GM21390 (cell line): ENCODE results near the gene USP17L28.
"Not testable (repeated sequence)": the region's sequence is repeated elsewhere in the genome, so short reads cannot be mapped to it uniquely, and the experiment has no call there.

Experiments
- ATAC-seq: cut with Tn5 transposase; IDR thresholded peaks from one replicate; pipeline ENCODE4 v1.9.1; 2021; ENCODE audit not compliant: unreplicated experiment

Gene USP17L28

GRCh38 chr4:9348593-9348992, at the start of gene USP17L28:
Gene USP17L28, plus strand, starts transcription at chr4:9348893. Its CDS starts 0 bp downstream, at chr4:9348893.
- ATAC-seq = not testable (repeated sequence)

GRCh38 chr4:9324191-9324590, 24.5 kb upstream of the USP17L28 start:
- not testable (repeated sequence) for ATAC-seq

GRCh38 chr4:9324865-9325264, 23.8 kb upstream of the USP17L28 start, which contains the start of gene USP17L24:
Gene USP17L24, plus strand, starts transcription at chr4:9325165. Its CDS starts 0 bp downstream, at chr4:9325165.
- not testable (repeated sequence) for ATAC-seq

- ATAC-seq = not testable (repeated sequence)
These were observed 19.1 kb upstream of the USP17L28 start, which contains the start of gene USP17L25 for GRCh38 chr4:9329611-9330010. Gene USP17L25, plus strand, starts transcription at chr4:9329911. Its CDS starts 0 bp downstream, at chr4:9329911.

GRCh38 chr4:9334358-9334757, 14.3 kb upstream of the USP17L28 start, which contains the start of gene USP17L26:
Gene USP17L26, plus strand, starts transcription at chr4:9334658. Its CDS starts 0 bp downstream, at chr4:9334658.
- ATAC-seq = not testable (repeated sequence)

GRCh38 chr4:9339103-9339502, 9.6 kb upstream of the USP17L28 start, which contains the start of gene USP17L5:
Gene USP17L5, plus strand, starts transcription at chr4:9339403. Its CDS starts 0 bp downstream, at chr4:9339403.
- ATAC-seq = not testable (repeated sequence)

- not testable (repeated sequence) for ATAC-seq
These were observed 4.8 kb upstream of the USP17L28 start, which contains the start of gene USP17L27 for GRCh38 chr4:9343848-9344247. Gene USP17L27, plus strand, starts transcription at chr4:9344148. Its CDS starts 0 bp downstream, at chr4:9344148.

- ATAC-seq = not testable (repeated sequence)
These were observed 2.2 kb downstream of the USP17L28 start for GRCh38 chr4:9350866-9351265.

- not testable (repeated sequence) for ATAC-seq
These were observed 4.6 kb downstream of the USP17L28 start, which contains the start of gene USP17L29 for GRCh38 chr4:9353338-9353737. Gene USP17L29, plus strand, starts transcription at chr4:9353638. Its CDS starts 0 bp downstream, at chr4:9353638.

GRCh38 chr4:9362829-9363228, 14.1 kb downstream of the USP17L28 start, which contains the start of gene USP17L30:
Gene USP17L30, plus strand, starts transcription at chr4:9363129. Its CDS starts 0 bp downstream, at chr4:9363129.
- ATAC-seq = not testable (repeated sequence)

GRCh38 chr4:9379881-9380280, 31.2 kb downstream of the USP17L28 start:
- ATAC-seq = not testable (repeated sequence)

GRCh38 chr4:9381012-9381534, 32.4 kb downstream of the USP17L28 start:
- not testable (repeated sequence) for ATAC-seq

GRCh38 chr4:9384126-9384525, 35.4 kb downstream of the USP17L28 start:
- ATAC-seq = no peak

- not testable (repeated sequence) for ATAC-seq
These were observed 40.3 kb downstream of the USP17L28 start for GRCh38 chr4:9389001-9389400.
